Liver (tissue), 3 donors: ENCODE data around the gene PTK7.

Experiments
- FOXA1 ChIP-seq: IDR thresholded peaks from 2 replicates; pipeline ENCODE4 v1.6.1; 2016; ENCODE audit warnings: antibody characterized with exemption
- GABPA ChIP-seq, 2 donors: IDR thresholded peaks in 1 of 2; conservative IDR thresholded peaks in 1 of 2; 2 replicates each; pipeline ENCODE4 v1.6.1; 2016; ENCODE audit warnings: antibody characterized with exemption in 2 of 2, mild to moderate bottlenecking in 1 of 2, moderate library complexity in 1 of 2
- HNF4A ChIP-seq, 2 donors: conservative IDR thresholded peaks; 2 replicates each; pipeline ENCODE4 v1.6.1; 2016; ENCODE audit warnings: antibody characterized with exemption in 2 of 2, mild to moderate bottlenecking in 2 of 2
- JUND ChIP-seq, 2 donors: IDR thresholded peaks; 2 replicates each; pipeline ENCODE4 v1.6.1; 2016; ENCODE audit warnings: antibody characterized with exemption in 2 of 2
- MAX ChIP-seq: IDR thresholded peaks from 2 replicates; pipeline ENCODE4 v1.6.1; 2016; ENCODE audit warnings: antibody characterized with exemption
- NR2F2 ChIP-seq: IDR thresholded peaks from 2 replicates; pipeline ENCODE4 v1.6.1; 2016; ENCODE audit warnings: antibody characterized with exemption
- RAD21 ChIP-seq, 2 donors: IDR thresholded peaks; 2 replicates each; pipeline ENCODE4 v1.6.1; 2016; ENCODE audit warnings: antibody characterized with exemption in 2 of 2, mild to moderate bottlenecking in 2 of 2
- REST ChIP-seq: IDR thresholded peaks from 2 replicates; pipeline ENCODE4 v1.6.1; 2016; ENCODE audit warnings: antibody characterized with exemption, mild to moderate bottlenecking
- RXRA ChIP-seq, 2 donors: IDR thresholded peaks; 2 replicates each; pipeline ENCODE4 v1.6.1; 2017 to 2018; ENCODE audit warnings: antibody characterized with exemption in 2 of 2, mild to moderate bottlenecking in 1 of 2
- SP1 ChIP-seq: IDR thresholded peaks from 2 replicates; pipeline ENCODE4 v1.6.1; 2018; ENCODE audit warnings: antibody characterized with exemption, mild to moderate bottlenecking
- TAF1 ChIP-seq: conservative IDR thresholded peaks from 2 replicates; pipeline ENCODE4 v1.6.1; 2016; ENCODE audit warnings: antibody characterized with exemption, mild to moderate bottlenecking
- YY1 ChIP-seq: IDR thresholded peaks from 2 replicates; pipeline ENCODE4 v1.6.1; 2016; ENCODE audit warnings: antibody characterized with exemption, mild to moderate bottlenecking
- ZBTB33 ChIP-seq: IDR thresholded peaks from 2 replicates; pipeline ENCODE4 v1.6.1; 2016; ENCODE audit warnings: antibody characterized with exemption
- TF ChIP-seq, protein P1 (sequence below): fragments of 150-350 bp; IDR thresholded peaks from 2 replicates; pipeline ENCODE4 v1.5.1; 2017; ENCODE audit warnings: improper control_type of control experiment, low read depth, low read length; ENCODE audit not compliant: missing input control
- donor health status: healthy.
- donor health status: healthy.

GRCh38 chr6:43144879-43145278 lies 68.8 kb downstream of the PTK7 start:
- TF ChIP-seq REST (no peak), RAD21 (IDR thresholded peaks at IDR 0.05) (no peak), MAX (no peak), RXRA (IDR thresholded peaks at IDR 0.05) (no peak), TAF1 (no peak), ZBTB33 (no peak), FOXA1 (no peak), NR2F2 (no peak), JUND (IDR thresholded peaks at IDR 0.05) (no peak), HNF4A (conservative IDR thresholded peaks at IDR 0.05) (no peak), YY1 (no peak), SP1 (no peak), GABPA (IDR thresholded peaks at IDR 0.05 in 1 of 2, conservative IDR thresholded peaks at IDR 0.05 in 1 of 2) (no peak)
- TF ChIP-seq, protein P1, sequence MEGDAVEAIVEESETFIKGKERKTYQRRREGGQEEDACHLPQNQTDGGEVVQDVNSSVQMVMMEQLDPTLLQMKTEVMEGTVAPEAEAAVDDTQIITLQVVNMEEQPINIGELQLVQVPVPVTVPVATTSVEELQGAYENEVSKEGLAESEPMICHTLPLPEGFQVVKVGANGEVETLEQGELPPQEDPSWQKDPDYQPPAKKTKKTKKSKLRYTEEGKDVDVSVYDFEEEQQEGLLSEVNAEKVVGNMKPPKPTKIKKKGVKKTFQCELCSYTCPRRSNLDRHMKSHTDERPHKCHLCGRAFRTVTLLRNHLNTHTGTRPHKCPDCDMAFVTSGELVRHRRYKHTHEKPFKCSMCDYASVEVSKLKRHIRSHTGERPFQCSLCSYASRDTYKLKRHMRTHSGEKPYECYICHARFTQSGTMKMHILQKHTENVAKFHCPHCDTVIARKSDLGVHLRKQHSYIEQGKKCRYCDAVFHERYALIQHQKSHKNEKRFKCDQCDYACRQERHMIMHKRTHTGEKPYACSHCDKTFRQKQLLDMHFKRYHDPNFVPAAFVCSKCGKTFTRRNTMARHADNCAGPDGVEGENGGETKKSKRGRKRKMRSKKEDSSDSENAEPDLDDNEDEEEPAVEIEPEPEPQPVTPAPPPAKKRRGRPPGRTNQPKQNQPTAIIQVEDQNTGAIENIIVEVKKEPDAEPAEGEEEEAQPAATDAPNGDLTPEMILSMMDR, result no peak
